GM21529 (cell line): ENCODE measurements around the gene LRRC26.
"Not testable (repeated sequence)": the region's sequence is repeated elsewhere in the genome, so short reads cannot be mapped to it uniquely, and the experiment has no call there.

Source experiments
- ATAC-seq: cut with Tn5 transposase; IDR thresholded peaks from one replicate; pipeline ENCODE4 v1.9.1; 2021; ENCODE audit not compliant: unreplicated experiment

Gene LRRC26

GRCh38 chr9:137121927-137122795, 47.7 kb downstream of the LRRC26 start:
- not testable (repeated sequence) for ATAC-seq
